H1 (cell line): ENCODE results near the gene ATP9B. TPM values are rescaled to one million over a fixed set of nuclear protein-coding genes. Genes with fewer than 3 reads are reported as not detected.

ENCODE experiments used
- CTCF ChIA-PET: fragments of 300-600 bp; sonication (Branson Sonifier 250); formaldehyde crosslinking; loops from one replicate; lab custom pipeline; 2021; ENCODE audit not compliant: partially characterized antibody; lab: Charles Lee
- POLR2A ChIA-PET: fragments of 300-600 bp; sonication (Branson Sonifier 250); formaldehyde crosslinking; loops from one replicate; lab custom pipeline; 2021; ENCODE audit warnings: inconsistent platforms; ENCODE audit not compliant: partially characterized antibody; lab: Charles Lee
- DNase-seq, 2 experiments: peaks; one replicate each; pipeline versions ENCODE4 v3.0.0 to v3.0.0-alpha.2; 2010 to 2022; ENCODE audit warnings: low spot score in 2 of 2, low read depth in 1 of 2, mixed read lengths in 1 of 2
- FAIRE-seq: peaks from 2 replicates; lab custom pipeline; 2011; peaks lifted over from hg19 to GRCh38; lab: Jason Lieb, UNC
- H2AFZ ChIP-seq: 2 replicates; pipeline ENCODE4 v1.8.1; 2012; ENCODE audit warnings: low read length, inconsistent platforms
- H2AK5ac ChIP-seq: 2 replicates; pipeline ENCODE4 v1.6.1; 2013; ENCODE audit warnings: low read depth, low read length
- H2BK120ac ChIP-seq: replicated peaks from 2 replicates; pipeline ENCODE3; 2013; ENCODE audit warnings: low read depth, low read length, inconsistent platforms
- H2BK12ac ChIP-seq: 2 replicates; pipeline ENCODE4 v1.6.1; 2013; ENCODE audit warnings: low read depth, low read length
- H2BK15ac ChIP-seq: 2 replicates; pipeline ENCODE4 v1.6.1; 2013; ENCODE audit warnings: low read length
- H2BK20ac ChIP-seq: 2 replicates; pipeline ENCODE4 v1.6.1; 2013; ENCODE audit warnings: low read length
- H2BK5ac ChIP-seq: 2 replicates; pipeline ENCODE4 v1.6.1; 2013; ENCODE audit warnings: low read depth, low read length
- H3K14ac ChIP-seq: 2 replicates; pipeline ENCODE4 v1.6.1; 2013; ENCODE audit warnings: inconsistent platforms; ENCODE audit not compliant: insufficient read length
- H3K18ac ChIP-seq: 2 replicates; pipeline ENCODE4 v1.6.1; 2013; ENCODE audit warnings: low read length; ENCODE audit errors: extremely low read depth
- H3K23ac ChIP-seq: 2 replicates; pipeline ENCODE4 v1.6.1; 2013; ENCODE audit warnings: inconsistent platforms; ENCODE audit not compliant: insufficient read length
- H3K23me2 ChIP-seq: 2 replicates; pipeline ENCODE4 v1.6.1; 2013; ENCODE audit warnings: low read depth, low read length
- H3K27ac ChIP-seq: 2 replicates; pipeline ENCODE4 v1.6.1; 2011; ENCODE audit warnings: low read depth, low read length, inconsistent platforms
- H3K27me3 ChIP-seq, 4 experiments: replicated peaks in 1 of 4; 1 replicate in 1 of 4; 2 replicates in 3 of 4; pipeline versions ENCODE4 v1.6.1 to v1.8.1; 2011 to 2013; ENCODE audit warnings: low read length in 3 of 4, mild to moderate bottlenecking in 3 of 4, inconsistent platforms in 2 of 4, mixed read lengths in 2 of 4, moderate library complexity in 1 of 4; ENCODE audit not compliant: control insufficient read depth in 3 of 4, insufficient read depth in 3 of 4; ENCODE audit errors: extremely low read depth in 1 of 4
- H3K36me3 ChIP-seq, 4 experiments: 2 replicates each; pipeline versions ENCODE4 v1.6.1 to v1.8.1; 2011 to 2013; ENCODE audit warnings: mild to moderate bottlenecking in 4 of 4, low read length in 3 of 4, moderate library complexity in 2 of 4, control low read depth in 1 of 4, inconsistent platforms in 1 of 4; ENCODE audit not compliant: insufficient read depth in 4 of 4, control insufficient read depth in 2 of 4
- H3K4ac ChIP-seq: replicated peaks from 2 replicates; pipeline ENCODE3; 2013; ENCODE audit warnings: low read length, low read depth, mixed read lengths, inconsistent platforms; ENCODE audit not compliant: insufficient read length
- H3K4me1 ChIP-seq, 4 experiments: replicated peaks in 1 of 4; 1 replicate in 1 of 4; 2 replicates in 3 of 4; pipeline versions ENCODE4 v1.6.1 to v1.8.1; 2011 to 2013; ENCODE audit warnings: low read length in 3 of 4, inconsistent platforms in 2 of 4, mixed read lengths in 1 of 4; ENCODE audit not compliant: insufficient read depth in 4 of 4, control insufficient read depth in 3 of 4
- H3K4me2 ChIP-seq, 2 experiments: 2 replicates each; pipeline versions ENCODE4 v1.6.1 to v1.8.1; 2011 to 2013; ENCODE audit warnings: low read depth in 2 of 2, low read length in 2 of 2, control low read depth in 1 of 2, inconsistent platforms in 1 of 2, mild to moderate bottlenecking in 1 of 2; ENCODE audit not compliant: insufficient read depth in 1 of 2
- H3K4me3 ChIP-seq, 4 experiments: fragments of 200-600, 300-600 bp in 1 of 4; sonication (generic), shearing (Covaris generic), sonication (Bioruptor Twin) in 1 of 4; 2 replicates each; pipeline versions ENCODE4 v1.5.1 to v1.8.1; 2011 to 2016; ENCODE audit warnings: low read length in 4 of 4, low read depth in 3 of 4, control low read depth in 2 of 4, inconsistent platforms in 2 of 4, mild to moderate bottlenecking in 2 of 4, mixed read lengths in 1 of 4, moderate library complexity in 1 of 4; ENCODE audit not compliant: insufficient read depth in 2 of 4; ENCODE audit errors: extremely low read depth in 1 of 4
- H3K56ac ChIP-seq: replicated peaks from 2 replicates; pipeline ENCODE3; 2013; ENCODE audit warnings: low read depth, mild to moderate bottlenecking, mixed read lengths, low read length, inconsistent platforms; ENCODE audit not compliant: insufficient read length
- H3K79me1 ChIP-seq: 2 replicates; pipeline ENCODE4 v1.6.1; 2013; ENCODE audit warnings: low read depth, low read length, control low read depth
- H3K79me2 ChIP-seq, 2 experiments: 2 replicates each; pipeline versions ENCODE4 v1.6.1 to v1.8.1; 2012 to 2013; ENCODE audit warnings: low read length in 2 of 2, mild to moderate bottlenecking in 2 of 2, inconsistent platforms in 1 of 2; ENCODE audit not compliant: insufficient read depth in 2 of 2, control insufficient read depth in 1 of 2
- H3K9ac ChIP-seq, 4 experiments: replicated peaks in 1 of 4; 1 replicate in 1 of 4; 2 replicates in 3 of 4; pipeline versions ENCODE4 v1.6.1 to v1.8.1; 2011 to 2013; ENCODE audit warnings: low read depth in 3 of 4, low read length in 3 of 4, control low read depth in 2 of 4, mild to moderate bottlenecking in 2 of 4, moderate library complexity in 2 of 4, inconsistent platforms in 1 of 4; ENCODE audit errors: extremely low read depth in 1 of 4
- H3K9me3 ChIP-seq, 2 experiments: 2 replicates each; pipeline versions ENCODE4 v1.6.1 to v1.8.1; 2012 to 2013; ENCODE audit warnings: mild to moderate bottlenecking in 2 of 2, moderate library complexity in 2 of 2, control low read depth in 1 of 2, inconsistent platforms in 1 of 2, low read depth in 1 of 2, low read length in 1 of 2, mixed read lengths in 1 of 2; ENCODE audit not compliant: insufficient read depth in 2 of 2
- H4K20me1 ChIP-seq, 2 experiments: replicated peaks in 1 of 2; 2 replicates each; pipeline versions ENCODE3 to v1.8.1; 2011 to 2013; ENCODE audit warnings: inconsistent platforms in 2 of 2, low read length in 2 of 2, mild to moderate bottlenecking in 1 of 2; ENCODE audit not compliant: insufficient read depth in 2 of 2, control insufficient read depth in 1 of 2
- H4K5ac ChIP-seq: 2 replicates; pipeline ENCODE4 v1.6.1; 2013; ENCODE audit warnings: low read length, low read depth, mixed read lengths, inconsistent platforms; ENCODE audit not compliant: insufficient read length
- H4K8ac ChIP-seq: 2 replicates; pipeline ENCODE4 v1.8.0; 2013; ENCODE audit warnings: mild to moderate bottlenecking, moderate library complexity, low read length, inconsistent platforms; ENCODE audit not compliant: insufficient read depth; ENCODE audit errors: extremely low read depth
- H4K91ac ChIP-seq: replicated peaks from 2 replicates; pipeline ENCODE3; 2013; ENCODE audit warnings: low read length, mixed read lengths, inconsistent platforms; ENCODE audit not compliant: insufficient read length
- CBX5 ChIP-seq: fragments of 300-800, 300-1000 bp; sonication (generic); IDR thresholded peaks from 2 replicates; pipeline ENCODE4 v1.7.1; 2016; ENCODE audit warnings: antibody characterized with exemption, low read length, low read depth
- EZH2 ChIP-seq: fragments of 200-600 bp; sonication (generic); IDR thresholded peaks from 2 replicates; pipeline ENCODE4 v1.7.1; 2012; ENCODE audit warnings: low read depth, mild to moderate bottlenecking, moderate library complexity, low read length, inconsistent platforms; ENCODE audit not compliant: severe bottlenecking
- KDM4A ChIP-seq: IDR thresholded peaks from one replicate; pipeline ENCODE4 v1.7.1; 2012; ENCODE audit warnings: low read depth, mild to moderate bottlenecking, moderate library complexity, low read length, inconsistent platforms; ENCODE audit not compliant: severe bottlenecking
- SIN3A ChIP-seq, 2 experiments: IDR thresholded peaks in 1 of 2; conservative IDR thresholded peaks in 1 of 2; 2 replicates each; pipeline ENCODE4 v1.6.1; 2011 to 2012; ENCODE audit warnings: low read length in 2 of 2, improper control_type of control experiment in 1 of 2, low read depth in 1 of 2, mild to moderate bottlenecking in 1 of 2
- WGBS, 2 experiments: shearing (Covaris generic) in 1 of 2; methylation state at CpG; one replicate each; pipeline versions ENCODE4 v1.1.6 to v1.1.7; 2013 to 2015; ENCODE audit warnings: low lambda C conversion rate in 2 of 2, mixed read lengths in 2 of 2, inconsistent platforms in 1 of 2, low coverage in 1 of 2, missing lambda C conversion rate in 1 of 2; ENCODE audit not compliant: insufficient replicate concordance in 2 of 2, insufficient coverage in 1 of 2, insufficient read length in 1 of 2; ENCODE audit errors: extremely low coverage in 1 of 2, missing lambda C conversion rate in 1 of 2; 5-methylcytosine and 5-hydroxymethylcytosine counted together
- polyA plus RNA-seq, 7 experiments: library from polyadenylated mRNA; depleted of rRNA in 3 of 7; stranded (reverse) in 5 of 7; unstranded in 2 of 7; fragments of >200 nt in 5 of 7; fragments of 200-250 nt in 2 of 7; gene quantifications; 1 replicate in 5 of 7; 2 replicates in 1 of 7; 4 replicates in 1 of 7; pipeline versions ENCODE4 v1.2.1 to v1.2.3, GENCODE V29; 2011 to 2013; ENCODE audit warnings: missing spikeins in 2 of 7, mixed read lengths in 2 of 7
- total RNA-seq: library from RNA; stranded (reverse); fragmentation: NEBNext Ultra II Directional; extraction: Animal tissue kit (Norgen Biotek cat#: 25700); gene quantifications from 2 replicates; pipeline ENCODE4 v1.2.1, GENCODE V29; 2021

ATP9B gene
- total and polyA plus RNA-seq, 2 of the 8 experiments (the other 6 are each of a cell fraction or from before 2014, with no cell fraction given), result 15.1 to 21.7 TPM

- POLR2A ChIA-PET, result interaction anchor here (0.9 kb wide), 1 partner anchor 14 kb away, joined by 3 read pairs; no protein-coding TSS in a partner anchor
- TF ChIP-seq SIN3A (conservative IDR thresholded peaks at IDR 0.05 in 1 of 2, IDR thresholded peaks at IDR 0.05 in 1 of 2; ENCODE audit: low read depth in 1 of 2, low read length in 2 of 2) (no peak), CBX5 (no peak), EZH2 (no peak), KDM4A (peak; percentile 24)
- Histone ChIP-seq H3K27ac (no peak overlapping the region), H3K4me1 (peaks cover 0 to 7% (median 4%) of the 10 kb centered on the region in 4 experiments; a peak in 5 of 7 replicates), H4K91ac (no peak overlapping the region), H3K23me2 (peaks cover 3% of the 10 kb centered on the region; the same call in 1 of the 2 replicates), H2BK15ac (no peak overlapping the region), H3K27me3 (peaks cover 35 to 40% (median 38%) of the 10 kb centered on the region in 4 experiments), H3K9me3 (no peaks in the 10 kb centered on the region), H2AFZ (no peak overlapping the region), H3K4ac (no peak overlapping the region), H2BK20ac (peak overlapping the region; percentile 61; the same call in 1 of the 2 replicates), H3K14ac (no peak overlapping the region), H2BK120ac (no peak overlapping the region), H3K9ac (no peak overlapping the region), H3K56ac (no peak overlapping the region), H3K36me3 (no peaks in the 10 kb centered on the region; a peak in 1 of 8 replicates), H3K79me2 (no peaks in the 10 kb centered on the region), H2BK5ac (no peak overlapping the region), H3K4me2 (peak overlapping the region; percentile 63 to 83; a peak in 3 of 4 replicates), H4K5ac (no peak overlapping the region), H2AK5ac (no peak overlapping the region), H3K4me3 (peak overlapping the region; percentile 33 to 75 (median 50); a peak in 7 of 8 replicates), H2BK12ac (0 out of 2 replicates have a peak overlapping the region, but pooled peaks have one; percentile 50), H4K8ac (no peak overlapping the region), H3K23ac (no peak overlapping the region), H3K18ac (no peak overlapping the region; the same call in 1 of the 2 replicates), H3K79me1 (no peaks in the 10 kb centered on the region), H4K20me1 (peaks cover 2 to 4% of the 10 kb centered on the region in 2 experiments)
- CTCF ChIA-PET, result interaction anchor here (1.0 to 2.5 kb wide), 2 partner anchors 21 to 129 kb away, joined by 3 to 7 read pairs; no protein-coding TSS in a partner anchor
- DNase-seq (no peak), FAIRE-seq (no peak)
- 75% methylated on average over 16 of the region's 58 CpGs; no CpG with 5 or more reads in 1 of the 2 experiments for WGBS, 2 experiments
Measured at GRCh38 chr18:79400591-79401381, 331.6 kb downstream of the ATP9B start.
